HAP-1 (cell line): ENCODE results near the gene ATP1A3.
"Not testable (repeated sequence)": the region's sequence is repeated elsewhere in the genome, so short reads cannot be mapped to it uniquely, and the experiment has no call there.

Source experiments
- DNase-seq, 2 experiments: peaks; one replicate each; pipeline ENCODE4 v3.0.0-alpha.2; 2016 to 2020; ENCODE audit warnings: low spot score in 2 of 2
- H3K27me3 ChIP-seq: fragments of 250-450 bp; sonication (Bioruptor Pico); 2 replicates; pipeline ENCODE4 v1.5.1; 2020; ENCODE audit warnings: low read depth, mild to moderate bottlenecking, moderate library complexity
- H3K36me3 ChIP-seq: fragments of 250-450 bp; sonication (Bioruptor Pico); replicated peaks from 2 replicates; pipeline ENCODE4 v1.5.1; 2020; ENCODE audit warnings: mild to moderate bottlenecking
- H3K4me1 ChIP-seq: fragments of 250-450 bp; sonication (Bioruptor Pico); 2 replicates; pipeline ENCODE4 v1.5.1; 2020; ENCODE audit warnings: mild to moderate bottlenecking
- H3K4me3 ChIP-seq: fragments of 250-450 bp; sonication (Bioruptor Pico); 2 replicates; pipeline ENCODE4 v1.5.1; 2020; ENCODE audit warnings: mild to moderate bottlenecking, moderate library complexity
- H3K9me3 ChIP-seq: fragments of 250-450 bp; sonication (Bioruptor Pico); 2 replicates; pipeline ENCODE4 v1.5.1; 2020; ENCODE audit warnings: mild to moderate bottlenecking, moderate library complexity
- in situ Hi-C: fragments of 300-500 bp; cut with MboI; formaldehyde crosslinking; loops from 3 replicates; pipeline ENCODE4 v1.14.3; 2020; ENCODE audit warnings: low sequenced_read_pairs, inconsistent platforms, mixed read lengths

Gene ATP1A3

GRCh38 chr19:41993612-41994483, at the start of gene ATP1A3:
TSS of gene ATP1A3 (minus strand) at chr19:41994230. CDS start at chr19:41994076, 154 bp downstream.
- no peaks in the 10 kb centered on the region for H3K36me3 ChIP-seq
- H3K4me3 ChIP-seq = peak within 1 kb of the TSS; percentile 58
- no peaks in the 10 kb centered on the region for H3K4me1 ChIP-seq
- in situ Hi-C loops = no loop called here
- DNase-seq = peak; percentile 74 to 84
- no peaks in the 10 kb centered on the region for H3K9me3 ChIP-seq
- H3K27me3 ChIP-seq = peaks cover 8% of the 10 kb centered on the region; the same call in 1 of the 2 replicates

- H3K4me3 ChIP-seq = no peak overlapping the region
- H3K9me3 ChIP-seq = no peaks in the 10 kb centered on the region
- no peak for DNase-seq
- in situ Hi-C loops = no loop called here
- no peaks in the 10 kb centered on the region for H3K4me1 ChIP-seq
- no peaks in the 10 kb centered on the region for H3K36me3 ChIP-seq
- no peaks in the 10 kb centered on the region for H3K27me3 ChIP-seq
Observed at GRCh38 chr19:42042455-42043170, 48.6 kb upstream of the ATP1A3 start.

- H3K36me3 ChIP-seq, H3K27me3 ChIP-seq, H3K4me3 ChIP-seq, in situ Hi-C loops, H3K9me3 ChIP-seq, H3K4me1 ChIP-seq, DNase-seq: not testable (repeated sequence)
Observed at GRCh38 chr19:42040491-42040890, 46.5 kb upstream of the ATP1A3 start.

GRCh38 chr19:42040031-42040430, 46.0 kb upstream of the ATP1A3 start:
- Histone ChIP-seq H3K9me3 (no peaks in the 10 kb centered on the region), H3K36me3 (no peaks in the 10 kb centered on the region), H3K4me1 (no peaks in the 10 kb centered on the region), H3K27me3 (no peaks in the 10 kb centered on the region), H3K4me3 (no peak overlapping the region)
- no peak for DNase-seq
- in situ Hi-C loops = no loop called here

- Histone ChIP-seq H3K27me3 (no peaks in the 10 kb centered on the region), H3K36me3 (no peaks in the 10 kb centered on the region), H3K9me3 (no peaks in the 10 kb centered on the region), H3K4me1 (no peaks in the 10 kb centered on the region), H3K4me3 (no peak overlapping the region)
- in situ Hi-C loops = no loop called here
- no peak for DNase-seq
Observed at GRCh38 chr19:42038666-42039065, 44.6 kb upstream of the ATP1A3 start.

- Histone ChIP-seq H3K27me3 (no peaks in the 10 kb centered on the region), H3K4me3 (no peak overlapping the region), H3K4me1 (peaks cover 2% of the 10 kb centered on the region), H3K36me3 (no peaks in the 10 kb centered on the region), H3K9me3 (no peaks in the 10 kb centered on the region)
- in situ Hi-C loops = no loop called here
- DNase-seq = no peak
Observed at GRCh38 chr19:42037649-42038048, 43.6 kb upstream of the ATP1A3 start.

GRCh38 chr19:42034640-42035391, 40.8 kb upstream of the ATP1A3 start:
- H3K36me3 ChIP-seq, H3K4me1 ChIP-seq, in situ Hi-C loops, H3K9me3 ChIP-seq, H3K27me3 ChIP-seq: not testable (repeated sequence)
- peak; percentile 71 to 81 for DNase-seq
- H3K4me3 ChIP-seq = peak overlapping the region; percentile 8

GRCh38 chr19:42033413-42033812, 39.4 kb upstream of the ATP1A3 start:
- H3K9me3 ChIP-seq = no peaks in the 10 kb centered on the region
- no peaks in the 10 kb centered on the region for H3K36me3 ChIP-seq
- H3K4me3 ChIP-seq = no peak overlapping the region
- H3K27me3 ChIP-seq = no peaks in the 10 kb centered on the region
- DNase-seq = no peak
- in situ Hi-C loops = no loop called here
- H3K4me1 ChIP-seq = peaks cover 6% of the 10 kb centered on the region

- in situ Hi-C loops = no loop called here
- peak; percentile 70 to 85 for DNase-seq
- H3K4me3 ChIP-seq = no peak overlapping the region
Observed at GRCh38 chr19:42032431-42032830, 38.4 kb upstream of the ATP1A3 start.

GRCh38 chr19:42030645-42031440, 36.8 kb upstream of the ATP1A3 start:
- H3K4me1 ChIP-seq = peaks cover 6% of the 10 kb centered on the region

More at GRCh38 chr19:42032431-42032830, 38.4 kb upstream of the ATP1A3 start:
- Histone ChIP-seq H3K36me3 (no peaks in the 10 kb centered on the region), H3K4me1 (peaks cover 6% of the 10 kb centered on the region), H3K27me3 (no peaks in the 10 kb centered on the region), H3K9me3 (no peaks in the 10 kb centered on the region)

GRCh38 chr19:42028304-42029216, 34.5 kb upstream of the ATP1A3 start:
- DNase-seq = peak; percentile 22 to 77
- Histone ChIP-seq H3K4me1 (peaks cover 6% of the 10 kb centered on the region), H3K27me3 (no peaks in the 10 kb centered on the region), H3K4me3 (peak overlapping the region; percentile 6; the same call in 1 of the 2 replicates), H3K9me3 (no peaks in the 10 kb centered on the region), H3K36me3 (no peaks in the 10 kb centered on the region)
- in situ Hi-C loops = no loop called here

More at GRCh38 chr19:42030645-42031440, 36.8 kb upstream of the ATP1A3 start:
- Histone ChIP-seq H3K27me3 (no peaks in the 10 kb centered on the region), H3K9me3 (no peaks in the 10 kb centered on the region), H3K36me3 (no peaks in the 10 kb centered on the region), H3K4me3 (no peak overlapping the region)
- no peak for DNase-seq
- in situ Hi-C loops = no loop called here

- Histone ChIP-seq H3K9me3 (no peaks in the 10 kb centered on the region), H3K4me1 (no peaks in the 10 kb centered on the region), H3K27me3 (no peaks in the 10 kb centered on the region), H3K36me3 (no peaks in the 10 kb centered on the region), H3K4me3 (no peak overlapping the region)
- in situ Hi-C loops = no loop called here
- DNase-seq = no peak
Observed at GRCh38 chr19:42024622-42025111, 30.6 kb upstream of the ATP1A3 start.
